Lung microvascular endothelial cell (primary cell): ENCODE results near the gene MIA2. TPM values are rescaled to one million over a fixed set of nuclear protein-coding genes. Genes with fewer than 3 reads are reported as not detected.
A peak's percentile ranks its signal among the peaks of the same experiment; 100 is the strongest.

Experiments used
- DNase-seq, 2 donors: peaks; one replicate each; pipeline versions ENCODE4 v3.0.0 to v3.0.0-alpha.2; 2010; ENCODE audit warnings: low read depth in 2 of 2
- total RNA-seq: library from RNA; depleted of rRNA; stranded (reverse); fragments of >200 nt; gene quantifications from 2 replicates; pipeline ENCODE4 v1.2.1, GENCODE V29; 2014

The MIA2 gene
- total RNA-seq, 1 donor from 2014 or later = 17.3 TPM

GRCh38 chr14:39433452-39433813, 199.7 kb downstream of the MIA2 start:
- DNase-seq = no peak

- peak in 1 of 2 donors; percentile 10 for DNase-seq
Measured at GRCh38 chr14:39434401-39434800, 200.7 kb downstream of the MIA2 start.

DNA sequence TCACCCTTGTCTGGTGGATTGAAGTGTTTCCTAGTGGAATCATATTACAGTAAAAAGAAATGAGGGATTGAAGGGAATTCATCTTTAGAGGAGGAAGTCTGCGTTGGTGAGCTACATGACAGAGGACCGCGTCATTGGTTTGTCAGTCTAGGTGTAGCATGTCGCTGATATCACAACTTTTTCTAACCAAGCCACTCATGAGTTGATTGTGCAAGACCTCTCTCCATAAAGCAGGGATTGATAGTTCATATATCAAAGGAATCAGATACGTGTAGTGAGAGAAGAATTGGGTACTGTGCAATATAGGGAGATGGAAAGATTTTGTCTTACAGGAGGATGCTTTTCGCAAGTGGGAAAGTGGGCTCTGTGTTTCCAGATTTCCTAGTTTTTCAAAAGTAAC, 201.5 kb downstream of the MIA2 start:
- DNase-seq = no peak

Other genes starting within 250 kb of the MIA2 start
- gene SEC23A, start 130.7 kb upstream of the MIA2 start, total RNA-seq = 152 and 156 TPM in 2 replicates
- 11.9 and 12.0 TPM in 2 replicates for gene GEMIN2, start 119.6 kb upstream of the MIA2 start, total RNA-seq
- 17.7 and 23.6 TPM in 2 replicates for gene TRAPPC6B, start 63.6 kb upstream of the MIA2 start, total RNA-seq
- gene PNN, start 58.7 kb upstream of the MIA2 start, total RNA-seq = 8.1 and 14.1 TPM in 2 replicates
- gene FBXO33, start 198.5 kb downstream of the MIA2 start, total RNA-seq = 11.8 and 18.7 TPM in 2 replicates